Brain microvascular endothelial cell (primary cell): ENCODE results near the gene INO80.

Experiments
- DNase-seq: peaks from one replicate; pipeline ENCODE4 v3.0.0-alpha.2; 2020
- H3K27ac ChIP-seq: fragments of 250-450 bp; sonication (Bioruptor Pico); 2 replicates; pipeline ENCODE4 v1.5.1; 2020; ENCODE audit warnings: mild to moderate bottlenecking, moderate library complexity
- H3K27me3 ChIP-seq: fragments of 250-450 bp; sonication (Bioruptor Pico); replicated peaks from 2 replicates; pipeline ENCODE4 v1.5.1; 2020; ENCODE audit warnings: mild to moderate bottlenecking
- H3K36me3 ChIP-seq: fragments of 250-450 bp; sonication (Bioruptor Pico); replicated peaks from 2 replicates; pipeline ENCODE4 v1.5.1; 2020; ENCODE audit warnings: mild to moderate bottlenecking
- H3K4me3 ChIP-seq: 2 replicates; pipeline ENCODE4 v1.5.1; 2011; ENCODE audit warnings: low read depth, mild to moderate bottlenecking, control low read depth, low read length, moderate library complexity
- in situ Hi-C: cut with HindIII; loops from 2 replicates; pipeline ENCODE4 v1.10.0; 2017; ENCODE audit warnings: low sequenced_read_pairs, low pct_ligation_motif_present
- TF ChIP-seq, protein P1 (sequence below): IDR thresholded peaks from 2 replicates; pipeline ENCODE4 v1.5.1; 2011; ENCODE audit warnings: low read depth, mild to moderate bottlenecking, moderate library complexity, low read length, control low read depth, inconsistent platforms; ENCODE audit errors: missing control alignments

INO80 gene

DNA sequence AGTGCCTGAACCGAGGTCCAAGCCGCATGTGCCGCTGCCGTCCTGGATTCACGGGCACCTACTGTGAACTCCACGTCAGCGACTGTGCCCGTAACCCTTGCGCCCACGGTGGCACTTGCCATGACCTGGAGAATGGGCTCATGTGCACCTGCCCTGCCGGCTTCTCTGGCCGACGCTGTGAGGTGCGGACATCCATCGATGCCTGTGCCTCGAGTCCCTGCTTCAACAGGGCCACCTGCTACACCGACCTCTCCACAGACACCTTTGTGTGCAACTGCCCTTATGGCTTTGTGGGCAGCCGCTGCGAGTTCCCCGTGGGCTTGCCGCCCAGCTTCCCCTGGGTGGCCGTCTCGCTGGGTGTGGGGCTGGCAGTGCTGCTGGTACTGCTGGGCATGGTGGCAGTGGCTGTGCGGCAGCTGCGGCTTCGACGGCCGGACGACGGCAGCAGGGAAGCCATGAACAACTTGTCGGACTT is 179.8 kb downstream of the INO80 start:
- DNase-seq: no peak
- Histone ChIP-seq H3K27me3 (no peaks in the 10 kb centered on the region), H3K4me3 (no peak overlapping the region), H3K27ac (no peak overlapping the region), H3K36me3 (no peaks in the 10 kb centered on the region)
- TF ChIP-seq, protein P1, sequence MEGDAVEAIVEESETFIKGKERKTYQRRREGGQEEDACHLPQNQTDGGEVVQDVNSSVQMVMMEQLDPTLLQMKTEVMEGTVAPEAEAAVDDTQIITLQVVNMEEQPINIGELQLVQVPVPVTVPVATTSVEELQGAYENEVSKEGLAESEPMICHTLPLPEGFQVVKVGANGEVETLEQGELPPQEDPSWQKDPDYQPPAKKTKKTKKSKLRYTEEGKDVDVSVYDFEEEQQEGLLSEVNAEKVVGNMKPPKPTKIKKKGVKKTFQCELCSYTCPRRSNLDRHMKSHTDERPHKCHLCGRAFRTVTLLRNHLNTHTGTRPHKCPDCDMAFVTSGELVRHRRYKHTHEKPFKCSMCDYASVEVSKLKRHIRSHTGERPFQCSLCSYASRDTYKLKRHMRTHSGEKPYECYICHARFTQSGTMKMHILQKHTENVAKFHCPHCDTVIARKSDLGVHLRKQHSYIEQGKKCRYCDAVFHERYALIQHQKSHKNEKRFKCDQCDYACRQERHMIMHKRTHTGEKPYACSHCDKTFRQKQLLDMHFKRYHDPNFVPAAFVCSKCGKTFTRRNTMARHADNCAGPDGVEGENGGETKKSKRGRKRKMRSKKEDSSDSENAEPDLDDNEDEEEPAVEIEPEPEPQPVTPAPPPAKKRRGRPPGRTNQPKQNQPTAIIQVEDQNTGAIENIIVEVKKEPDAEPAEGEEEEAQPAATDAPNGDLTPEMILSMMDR: no peak
- in situ Hi-C loops: no loop called here

DNA sequence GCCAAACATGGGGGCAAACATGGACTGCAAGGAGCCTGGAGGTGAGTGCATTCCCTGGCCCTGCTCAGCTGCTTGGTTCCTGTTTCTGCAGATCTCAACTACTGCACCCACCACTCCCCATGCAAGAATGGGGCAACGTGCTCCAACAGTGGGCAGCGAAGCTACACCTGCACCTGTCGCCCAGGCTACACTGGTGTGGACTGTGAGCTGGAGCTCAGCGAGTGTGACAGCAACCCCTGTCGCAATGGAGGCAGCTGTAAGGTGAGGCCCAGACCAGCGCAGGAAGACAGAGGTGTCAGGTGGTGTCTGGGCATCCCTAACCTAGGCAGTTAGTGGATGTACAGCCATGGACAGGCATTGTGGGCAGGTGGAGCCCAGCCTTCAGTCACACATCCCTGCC is 181.6 kb downstream of the INO80 start:
- TF ChIP-seq, protein P1: no peak
- Histone ChIP-seq H3K36me3 (no peaks in the 10 kb centered on the region), H3K27me3 (peaks cover 8% of the 10 kb centered on the region), H3K4me3 (no peak overlapping the region), H3K27ac (no peak overlapping the region)
- in situ Hi-C loops: no loop called here
- DNase-seq: no peak

DNA sequence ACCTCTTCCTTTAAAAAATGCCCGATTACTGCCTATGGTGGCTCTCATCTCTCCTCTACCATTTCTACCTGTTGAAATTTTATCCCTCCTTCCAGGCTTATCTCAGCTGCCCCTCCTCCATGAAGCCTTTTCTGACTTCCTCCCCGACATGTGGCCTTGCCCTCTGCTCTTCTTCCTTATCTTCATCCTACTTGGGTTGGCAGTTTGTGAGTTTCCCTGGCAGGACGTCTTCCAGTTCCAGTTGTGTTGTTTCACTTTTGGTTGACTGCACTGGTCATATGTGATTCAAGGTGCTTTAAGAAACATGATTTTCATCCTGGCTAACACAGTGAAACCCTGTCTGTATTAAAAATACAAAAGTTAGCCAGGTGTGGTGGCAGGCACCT is 182.6 kb downstream of the INO80 start:
- H3K36me3 ChIP-seq: no peaks in the 10 kb centered on the region
- H3K4me3 ChIP-seq: no peak overlapping the region
- DNase-seq: no peak
- in situ Hi-C loops: no loop called here
- peaks cover 12% of the 10 kb centered on the region for H3K27me3 ChIP-seq
- H3K27ac ChIP-seq: no peak overlapping the region
- TF ChIP-seq, protein P1: no peak

DNA sequence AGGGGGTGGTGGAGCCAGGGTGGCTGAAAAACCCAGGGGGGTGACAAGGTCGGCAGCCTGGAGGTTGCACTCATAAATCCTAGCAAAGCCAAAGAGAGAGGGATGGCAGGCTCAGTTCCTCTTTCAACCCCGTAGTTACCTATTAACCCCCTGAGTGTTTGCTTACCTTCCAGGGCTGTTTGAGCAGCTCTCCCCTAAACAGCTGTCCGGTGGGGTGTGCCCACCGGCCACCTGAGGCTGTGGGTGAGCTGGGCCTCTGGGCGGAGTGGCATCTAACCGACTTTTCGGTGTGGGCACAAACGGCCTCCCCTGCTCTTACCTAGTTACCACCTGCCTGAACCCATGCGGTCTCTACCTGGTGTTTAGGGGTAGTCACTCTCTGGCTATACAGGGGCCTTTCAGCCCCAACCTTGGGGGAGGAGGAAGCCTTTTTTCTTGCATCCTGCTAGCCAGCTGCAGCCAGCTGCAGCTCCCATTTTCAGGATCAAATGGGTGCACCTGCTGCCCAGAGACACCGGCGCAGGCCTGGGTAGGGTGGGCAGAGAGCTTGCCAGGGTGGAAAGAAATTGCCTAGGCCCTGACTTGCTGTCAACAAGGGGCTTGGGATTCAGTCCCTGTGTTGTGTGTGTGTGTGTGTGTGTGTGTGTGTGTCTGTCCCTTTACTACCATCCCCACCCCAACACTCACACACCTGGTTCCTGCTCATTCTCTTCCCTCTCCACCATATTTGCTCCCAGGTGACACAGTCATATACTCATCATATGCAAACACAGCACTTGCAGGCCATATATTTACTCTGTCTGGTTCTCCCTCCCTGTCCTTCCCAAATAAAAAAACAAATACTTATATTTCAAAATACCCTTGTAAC is 183.2 kb downstream of the INO80 start:
- TF ChIP-seq, protein P1: no peak
- no peak for DNase-seq
- peaks cover 16% of the 10 kb centered on the region for H3K27me3 ChIP-seq
- no peak overlapping the region for H3K4me3 ChIP-seq
- no peaks in the 10 kb centered on the region for H3K36me3 ChIP-seq
- H3K27ac ChIP-seq: no peak overlapping the region
- in situ Hi-C loops: no loop called here

DNA sequence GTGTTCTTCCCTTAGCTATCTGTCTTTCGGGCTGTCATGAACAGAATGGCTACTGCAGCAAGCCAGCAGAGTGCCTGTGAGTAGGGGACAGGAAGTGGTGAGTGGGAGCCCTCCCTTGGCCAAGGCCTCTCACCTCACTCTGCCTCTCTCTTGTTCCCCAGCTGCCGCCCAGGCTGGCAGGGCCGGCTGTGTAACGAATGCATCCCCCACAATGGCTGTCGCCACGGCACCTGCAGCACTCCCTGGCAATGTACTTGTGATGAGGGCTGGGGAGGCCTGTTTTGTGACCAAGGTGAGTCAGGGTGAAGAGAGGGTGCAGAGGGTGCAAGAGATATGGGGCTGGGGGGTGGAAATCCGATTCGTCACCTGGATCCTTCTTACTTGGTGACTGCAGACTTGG is 183.9 kb downstream of the INO80 start:
- Histone ChIP-seq H3K27ac (no peak overlapping the region), H3K4me3 (no peak overlapping the region), H3K27me3 (peaks cover 21% of the 10 kb centered on the region), H3K36me3 (no peaks in the 10 kb centered on the region)
- in situ Hi-C loops: no loop called here
- TF ChIP-seq, protein P1: no peak
- DNase-seq: no peak
